Activated T-cell treated with anti-CD3 and anti-CD28 coated beads, Interleukin-2, amount 50 U/mL, for 4 hours (primary cell): Measurements from ENCODE around the gene CNTN3. TPM values are rescaled to one million over a fixed set of nuclear protein-coding genes. Genes with fewer than 3 reads are reported as not detected.

Source experiments
- ATAC-seq, 2 donors: fragments of 200-7000 bp; cut with Tn5 transposase; one replicate each; pipeline ENCODE4 v1.10.0; 2021
- DNase-seq: peaks from one replicate; pipeline ENCODE4 v3.0.0-alpha.2; 2020
- H3K27me3 Mint-ChIP-seq: one replicate; pipeline ENCODE4 v1.8.0; 2021; ENCODE audit warnings: low read depth, mixed read lengths
- H3K36me3 Mint-ChIP-seq: one replicate; pipeline ENCODE4 v1.8.0; 2022; ENCODE audit warnings: mixed read lengths; ENCODE audit not compliant: insufficient read depth
- H3K4me1 Mint-ChIP-seq: one replicate; pipeline ENCODE4 v1.8.0; 2021; ENCODE audit warnings: low read depth, mixed read lengths
- H3K4me3 Mint-ChIP-seq: one replicate; pipeline ENCODE4 v1.8.0; 2021; ENCODE audit warnings: mild to moderate bottlenecking, moderate library complexity, mixed read lengths
- H3K9me3 Mint-ChIP-seq: one replicate; pipeline ENCODE4 v1.8.0; 2021; ENCODE audit warnings: mixed read lengths
- total RNA-seq, 3 donors: library from RNA; stranded (reverse); gene quantifications; one replicate each; pipeline ENCODE4 v1.2.1, GENCODE V29; 2021

Gene CNTN3
- not detected for total RNA-seq

DNA sequence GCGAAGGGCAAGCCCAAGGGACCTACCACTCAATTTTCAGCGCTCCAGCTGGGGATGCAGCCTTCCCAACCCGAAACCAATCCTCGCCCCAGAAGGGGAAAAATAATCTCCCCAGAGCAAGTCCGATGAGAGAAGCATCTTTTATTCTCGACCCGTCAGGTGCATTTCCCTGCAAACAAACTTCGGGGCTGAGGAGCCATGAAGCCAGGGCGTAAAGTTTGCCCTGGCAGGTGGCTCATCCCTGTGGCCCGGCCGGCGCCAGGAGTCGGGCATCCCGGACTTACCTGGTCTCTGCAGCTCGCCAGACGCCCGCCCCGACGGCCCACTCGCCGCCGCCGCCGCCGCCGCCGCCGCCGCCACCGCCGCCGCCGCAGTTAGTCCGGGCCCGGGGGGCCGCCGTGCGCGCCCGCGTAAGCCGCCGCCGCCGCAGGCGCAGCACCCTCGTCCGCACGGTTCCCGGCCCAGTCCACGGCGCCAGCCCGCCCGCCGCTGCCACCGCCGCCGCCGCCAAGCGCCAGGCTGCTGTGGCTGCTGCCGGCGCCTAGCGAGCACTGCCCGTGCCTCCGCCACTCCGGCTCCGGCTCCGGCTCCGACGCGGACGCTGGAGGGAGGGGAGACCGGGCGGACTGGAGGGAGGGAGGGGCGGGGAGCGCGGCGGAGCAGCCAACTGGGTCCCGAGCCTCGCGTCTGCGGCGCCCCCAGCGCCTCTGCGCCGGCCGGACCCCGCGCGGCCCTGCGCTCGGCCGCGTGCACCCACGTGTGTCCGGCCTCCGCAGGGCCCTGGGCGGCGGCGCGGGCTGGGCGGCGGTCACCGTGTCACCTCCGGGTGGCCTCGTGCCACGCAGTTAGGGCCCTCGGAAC lies at the start of gene CNTN3:
TSS of gene CNTN3 (minus strand) at position 553 of the 861 bp plus-strand sequence. CDS start 93,547 bp downstream, outside the sequence.
- no peak for ATAC-seq
- no peaks in the 10 kb centered on the region for H3K36me3 Mint-ChIP-seq

DNA sequence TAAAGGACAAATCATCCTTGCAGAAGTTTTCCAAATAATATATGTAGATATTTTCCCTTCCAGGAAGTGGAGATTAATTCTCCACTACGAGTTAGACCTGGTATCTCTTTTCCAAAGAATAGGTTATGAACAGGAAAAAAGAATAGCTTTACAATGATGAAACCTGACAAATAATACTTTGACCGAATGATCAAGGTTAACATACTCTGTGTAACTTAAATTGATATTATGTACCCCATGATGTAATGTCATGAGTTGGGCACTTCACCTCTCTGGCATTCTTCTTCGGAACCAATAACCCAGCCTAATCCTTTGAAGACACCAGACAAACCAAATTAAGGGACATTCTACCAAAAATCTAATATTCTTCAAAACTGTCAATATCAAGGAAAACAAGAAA lies 48.7 kb upstream of the CNTN3 start:
- DNase-seq (no peak), ATAC-seq (no peak)
- no peaks in the 10 kb centered on the region for H3K36me3 Mint-ChIP-seq
- no peaks in the 10 kb centered on the region for H3K4me1 Mint-ChIP-seq
- H3K27me3 Mint-ChIP-seq: no peaks in the 10 kb centered on the region
- H3K9me3 Mint-ChIP-seq: peaks cover 34% of the 10 kb centered on the region
- H3K4me3 Mint-ChIP-seq: no peak overlapping the region

More for the DNA sequence above, at the start of gene CNTN3:
- Mint-ChIP-seq H3K27me3 (peaks cover 23% of the 10 kb centered on the region), H3K4me3 (no peak within 1 kb of the TSS), H3K4me1 (no peaks in the 10 kb centered on the region), H3K9me3 (no peaks in the 10 kb centered on the region)
- no peak for DNase-seq

GRCh38 chr3:74661672-74662071 lies 47.2 kb upstream of the CNTN3 start:
- no peak overlapping the region for H3K4me3 Mint-ChIP-seq
- no peak for DNase-seq
- peaks cover 22% of the 10 kb centered on the region for H3K9me3 Mint-ChIP-seq
- H3K27me3 Mint-ChIP-seq: no peaks in the 10 kb centered on the region
- ATAC-seq: no peak
- no peaks in the 10 kb centered on the region for H3K4me1 Mint-ChIP-seq
- no peaks in the 10 kb centered on the region for H3K36me3 Mint-ChIP-seq

DNA sequence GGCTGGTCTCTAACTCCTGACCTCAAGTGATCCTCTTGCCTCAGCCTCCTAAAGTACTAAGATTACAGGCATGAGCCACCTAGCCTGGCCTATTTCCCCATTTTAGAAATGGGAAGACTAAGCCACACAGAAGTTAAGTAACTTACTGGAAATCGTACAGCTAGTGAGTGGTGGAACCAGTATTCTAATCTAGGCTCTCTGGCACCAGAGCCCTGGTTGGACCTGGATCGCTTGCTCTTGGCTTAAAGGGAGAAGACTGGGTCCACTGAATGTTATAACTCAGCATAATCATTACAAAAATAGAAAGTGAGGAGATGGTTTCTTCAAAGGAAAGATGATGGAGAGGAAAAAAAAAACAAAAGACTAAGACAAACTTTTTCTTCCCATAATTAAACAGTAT lies 37.4 kb upstream of the CNTN3 start:
- no peak overlapping the region for H3K4me3 Mint-ChIP-seq
- no peaks in the 10 kb centered on the region for H3K9me3 Mint-ChIP-seq

GRCh38 chr3:74651292-74651691 lies 36.8 kb upstream of the CNTN3 start:
- Mint-ChIP-seq H3K4me1 (no peaks in the 10 kb centered on the region), H3K27me3 (no peaks in the 10 kb centered on the region), H3K36me3 (no peaks in the 10 kb centered on the region), H3K4me3 (no peak overlapping the region), H3K9me3 (no peaks in the 10 kb centered on the region)
- ATAC-seq (no peak), DNase-seq (no peak)

More for the DNA sequence above, 37.4 kb upstream of the CNTN3 start:
- DNase-seq (no peak), ATAC-seq (no peak)
- H3K36me3 Mint-ChIP-seq: no peaks in the 10 kb centered on the region
- H3K27me3 Mint-ChIP-seq: no peaks in the 10 kb centered on the region
- no peaks in the 10 kb centered on the region for H3K4me1 Mint-ChIP-seq

GRCh38 chr3:74648107-74648506 lies 33.6 kb upstream of the CNTN3 start:
- DNase-seq (no peak), ATAC-seq (no peak)
- no peaks in the 10 kb centered on the region for H3K4me1 Mint-ChIP-seq
- H3K36me3 Mint-ChIP-seq: no peaks in the 10 kb centered on the region
- no peaks in the 10 kb centered on the region for H3K27me3 Mint-ChIP-seq
- H3K9me3 Mint-ChIP-seq: peaks cover 14% of the 10 kb centered on the region
- no peak overlapping the region for H3K4me3 Mint-ChIP-seq

GRCh38 chr3:74646094-74646493 lies 31.6 kb upstream of the CNTN3 start:
- no peak overlapping the region for H3K4me3 Mint-ChIP-seq
- ATAC-seq (no peak), DNase-seq (no peak)
- H3K4me1 Mint-ChIP-seq: no peaks in the 10 kb centered on the region
- no peaks in the 10 kb centered on the region for H3K36me3 Mint-ChIP-seq
- H3K27me3 Mint-ChIP-seq: no peaks in the 10 kb centered on the region
- H3K9me3 Mint-ChIP-seq: peaks cover 14% of the 10 kb centered on the region

DNA sequence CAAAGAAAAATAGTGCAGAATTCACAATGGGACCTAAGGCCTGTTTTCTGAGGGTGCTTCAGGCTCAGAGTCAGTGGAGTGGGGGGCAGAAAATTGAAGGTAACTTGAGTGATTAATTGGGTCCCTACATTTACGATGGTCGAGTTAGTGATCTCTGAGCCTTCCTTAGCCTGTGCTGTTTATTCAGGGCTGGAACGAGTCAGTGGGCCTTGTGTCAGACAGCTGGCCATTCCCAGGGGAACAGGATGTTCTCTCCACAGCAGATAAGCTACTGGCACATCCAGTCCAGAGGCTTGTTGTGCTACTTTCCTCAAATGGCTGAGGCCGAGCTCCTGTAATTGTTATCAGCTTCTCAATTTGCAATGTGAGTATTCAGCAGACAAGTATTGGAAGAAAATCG lies 29.2 kb upstream of the CNTN3 start:
- Mint-ChIP-seq H3K4me1 (no peaks in the 10 kb centered on the region), H3K27me3 (no peaks in the 10 kb centered on the region), H3K4me3 (no peak overlapping the region), H3K9me3 (peaks cover 17% of the 10 kb centered on the region), H3K36me3 (no peaks in the 10 kb centered on the region)
- ATAC-seq (no peak), DNase-seq (no peak)

- no peaks in the 10 kb centered on the region for H3K27me3 Mint-ChIP-seq
- no peak for DNase-seq
Measured at GRCh38 chr3:74642876-74643275, 28.4 kb upstream of the CNTN3 start.

DNA sequence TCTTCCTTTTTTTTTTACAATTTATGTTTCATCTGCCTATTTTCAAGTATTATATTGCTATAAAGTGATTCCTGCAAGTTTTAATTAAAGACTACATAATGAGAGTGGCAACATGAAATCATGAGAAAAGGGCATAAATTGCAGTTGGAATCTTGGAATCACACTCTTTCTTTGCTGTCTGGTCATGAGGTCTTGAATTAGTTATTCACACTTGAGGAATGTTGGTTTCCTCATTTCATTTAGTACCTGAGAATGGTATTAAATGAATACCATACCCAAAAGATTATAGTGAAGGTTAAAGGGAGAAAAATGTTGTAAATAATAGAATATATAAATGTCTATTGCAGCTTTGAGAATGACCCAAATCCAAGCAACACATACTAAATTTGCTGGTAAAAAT lies 25.8 kb upstream of the CNTN3 start:
- no peak overlapping the region for H3K4me3 Mint-ChIP-seq
- H3K27me3 Mint-ChIP-seq: no peaks in the 10 kb centered on the region
- H3K9me3 Mint-ChIP-seq: peaks cover 25% of the 10 kb centered on the region
- H3K4me1 Mint-ChIP-seq: no peaks in the 10 kb centered on the region
- DNase-seq (no peak), ATAC-seq (no peak)
- no peaks in the 10 kb centered on the region for H3K36me3 Mint-ChIP-seq

More at GRCh38 chr3:74642876-74643275, 28.4 kb upstream of the CNTN3 start:
- no peak for ATAC-seq
- peaks cover 20% of the 10 kb centered on the region for H3K9me3 Mint-ChIP-seq
- H3K36me3 Mint-ChIP-seq: no peaks in the 10 kb centered on the region
- H3K4me1 Mint-ChIP-seq: no peaks in the 10 kb centered on the region
- no peak overlapping the region for H3K4me3 Mint-ChIP-seq

DNA sequence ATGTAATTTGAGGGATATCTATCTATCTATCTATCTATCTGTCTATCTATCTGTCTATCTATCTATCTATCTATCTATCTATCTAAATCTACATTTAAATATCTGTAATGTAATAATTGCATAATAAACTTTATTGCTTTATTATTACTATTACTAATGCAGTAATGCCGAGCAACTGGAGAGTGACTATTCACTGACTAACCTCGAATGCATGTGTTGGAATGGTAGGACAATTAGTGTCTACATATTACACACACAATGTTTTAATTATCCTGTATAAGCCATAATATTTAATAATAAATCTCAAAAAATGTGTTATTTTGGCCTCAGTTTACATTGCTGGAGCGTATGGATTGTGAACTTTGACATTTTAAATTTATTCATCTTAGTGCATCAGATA lies 25.2 kb upstream of the CNTN3 start:
- DNase-seq (no peak), ATAC-seq (no peak)
- Mint-ChIP-seq H3K4me1 (no peaks in the 10 kb centered on the region), H3K27me3 (no peaks in the 10 kb centered on the region), H3K36me3 (no peaks in the 10 kb centered on the region), H3K4me3 (no peak overlapping the region), H3K9me3 (peaks cover 24% of the 10 kb centered on the region)

DNA sequence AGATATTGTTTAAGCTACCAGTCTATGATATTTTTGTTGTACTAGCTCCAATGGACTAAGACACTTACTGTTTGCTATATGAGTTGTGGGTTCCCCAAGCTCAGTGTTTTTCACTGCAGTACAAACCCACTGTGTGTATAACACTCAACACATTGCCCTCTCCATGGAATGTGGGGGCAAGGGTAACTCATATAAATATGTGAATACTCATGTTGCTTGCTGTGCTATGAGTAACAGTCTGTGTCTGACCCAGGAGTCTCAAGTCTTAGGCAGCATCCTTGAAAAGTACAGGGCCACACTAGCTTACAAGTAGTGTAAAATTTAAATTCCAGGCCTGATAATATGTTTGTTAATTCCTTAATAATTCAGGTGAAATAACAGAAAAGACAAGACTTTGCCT lies 22.5 kb upstream of the CNTN3 start:
- DNase-seq (no peak), ATAC-seq (no peak)
- no peak overlapping the region for H3K4me3 Mint-ChIP-seq
- no peaks in the 10 kb centered on the region for H3K27me3 Mint-ChIP-seq
- H3K9me3 Mint-ChIP-seq: peaks cover 11% of the 10 kb centered on the region
- no peaks in the 10 kb centered on the region for H3K36me3 Mint-ChIP-seq
- H3K4me1 Mint-ChIP-seq: no peaks in the 10 kb centered on the region

GRCh38 chr3:74633021-74633420 lies 18.6 kb upstream of the CNTN3 start:
- peaks cover 6% of the 10 kb centered on the region for H3K9me3 Mint-ChIP-seq
- no peaks in the 10 kb centered on the region for H3K27me3 Mint-ChIP-seq
- H3K36me3 Mint-ChIP-seq: no peaks in the 10 kb centered on the region
- ATAC-seq (no peak), DNase-seq (no peak)
- H3K4me1 Mint-ChIP-seq: no peaks in the 10 kb centered on the region
- no peak overlapping the region for H3K4me3 Mint-ChIP-seq

DNA sequence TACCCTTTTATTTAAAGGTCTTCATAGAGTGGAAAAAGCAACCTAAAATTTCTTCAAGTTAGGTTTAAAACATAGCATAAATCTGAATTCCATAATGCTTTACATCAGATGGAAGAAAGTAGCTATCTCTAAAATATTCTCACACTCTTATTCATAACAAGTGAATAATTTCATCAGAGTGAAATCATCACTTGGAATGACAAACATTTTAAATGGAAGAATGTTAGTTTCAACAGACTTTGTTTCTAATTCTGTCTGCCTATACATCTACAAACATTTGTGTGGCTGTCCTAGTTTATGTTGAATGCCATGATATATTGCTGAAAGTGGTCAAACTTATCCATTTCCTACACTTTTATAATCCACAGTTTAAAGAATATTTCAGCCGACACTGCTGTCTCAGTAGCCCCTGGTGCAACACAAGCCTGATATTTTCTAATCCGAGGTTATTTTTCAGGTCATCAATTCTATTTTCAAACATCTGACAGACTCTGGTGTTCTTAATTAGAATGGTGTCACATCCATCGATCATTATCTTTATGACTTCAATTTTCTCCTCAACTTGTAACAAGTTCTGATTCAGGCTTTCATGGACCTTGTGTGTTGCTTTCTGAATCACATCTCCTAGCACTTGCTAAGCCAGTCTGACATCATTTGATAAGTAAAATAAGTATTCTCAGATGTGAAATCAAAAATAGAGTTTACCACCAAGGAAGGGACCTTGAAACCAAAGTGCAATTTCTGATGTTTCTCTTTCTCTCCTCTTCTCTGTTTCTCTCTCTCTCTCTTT lies 17.1 kb upstream of the CNTN3 start:
- H3K4me1 Mint-ChIP-seq: no peaks in the 10 kb centered on the region
- DNase-seq: no peak
- H3K9me3 Mint-ChIP-seq: peaks cover 3% of the 10 kb centered on the region
- no peaks in the 10 kb centered on the region for H3K27me3 Mint-ChIP-seq
- no peak overlapping the region for H3K4me3 Mint-ChIP-seq
- no peak for ATAC-seq
- no peaks in the 10 kb centered on the region for H3K36me3 Mint-ChIP-seq

DNA sequence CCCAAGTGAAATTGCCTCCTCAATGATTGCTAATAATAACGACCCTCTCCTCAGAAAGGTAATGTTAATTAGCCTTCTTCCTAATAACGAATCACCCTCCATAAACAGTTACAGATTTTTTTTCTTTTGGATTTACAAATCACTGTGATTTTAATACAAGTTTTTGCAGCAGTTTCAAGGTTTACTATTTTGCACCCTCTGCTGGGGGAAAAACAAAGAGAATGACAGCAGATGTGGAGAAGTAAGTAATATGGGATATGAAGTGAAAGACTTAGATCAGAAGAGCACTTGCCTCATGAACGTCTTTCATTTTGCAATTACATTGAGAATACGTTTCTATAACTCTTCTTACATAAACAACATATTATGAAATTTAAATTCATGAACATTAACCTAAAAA lies 16.1 kb upstream of the CNTN3 start:
- Mint-ChIP-seq H3K4me3 (no peak overlapping the region), H3K4me1 (no peaks in the 10 kb centered on the region), H3K27me3 (no peaks in the 10 kb centered on the region), H3K36me3 (no peaks in the 10 kb centered on the region), H3K9me3 (no peaks in the 10 kb centered on the region)
- ATAC-seq (no peak), DNase-seq (no peak)
